Measurements from ENCODE around the gene RAD23A. TPM values are rescaled to one million over a fixed set of nuclear protein-coding genes. Genes with fewer than 3 reads are reported as not detected.
"Not testable (repeated sequence)": the region's sequence is repeated elsewhere in the genome, so short reads cannot be mapped to it uniquely, and the experiment has no call there.

The RAD23A gene
- polyA plus RNA-seq, 3 donors from 2014 or later = 68.9 to 121 (median 69.4) TPM

DNA sequence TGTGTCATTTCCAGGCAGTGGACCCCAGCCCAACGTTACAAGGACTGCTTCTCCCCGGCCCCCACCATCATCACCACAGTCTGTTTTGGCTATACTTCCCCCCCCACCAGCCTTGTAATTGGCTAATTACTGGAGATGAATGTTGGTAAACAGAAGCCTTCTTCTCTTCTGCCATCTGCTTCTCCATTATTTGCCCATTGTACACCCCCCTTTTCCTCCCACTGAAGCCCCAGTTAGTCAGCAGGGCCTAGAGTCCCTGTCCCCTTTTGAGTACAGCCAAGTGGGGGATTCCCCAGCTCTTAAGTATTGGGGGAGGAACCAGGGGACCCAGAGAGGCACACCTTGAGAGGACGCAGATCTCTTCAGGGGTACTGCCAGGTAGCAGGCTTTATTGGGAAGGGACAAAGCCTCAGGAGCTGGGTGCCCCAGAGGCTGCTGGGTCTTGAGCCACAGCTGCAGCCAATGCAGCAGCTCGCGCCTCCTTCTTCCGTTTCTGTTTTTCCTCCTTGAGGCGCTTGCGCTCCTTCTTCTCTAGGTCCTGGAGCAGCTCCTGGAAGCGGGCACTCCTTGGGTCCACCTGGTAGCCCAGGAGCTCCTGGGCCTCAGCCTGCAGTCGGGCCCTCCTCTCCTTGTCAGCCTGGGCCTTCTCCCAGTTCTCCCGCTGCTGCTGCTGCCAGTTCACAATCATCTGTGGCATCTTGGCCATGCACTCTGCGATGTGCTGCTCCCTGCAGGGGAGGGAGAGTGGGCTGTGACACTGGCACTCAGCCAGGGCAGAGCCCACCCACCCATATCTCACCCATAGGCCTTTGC is 8.3 kb downstream of the RAD23A start:
- Mint-ChIP-seq H3K9me3 (no peaks in the 10 kb centered on the region), H3K27ac (peak overlapping the region; percentile 7 to 82 (median 45)), H3K27me3 (ENCODE audit: low read depth in 3 of 3) (peaks cover 3 to 8% (median 5%) of the 10 kb centered on the region in 3 donors), H3K4me3 (peak overlapping the region in 3 of 5 donors; percentile 13 to 59 (median 29)), H3K4me1 (peaks cover 27 to 32% of the 10 kb centered on the region in 2 donors), H3K36me3 (peaks cover 0 to 8% (median 7%) of the 10 kb centered on the region in 3 donors)
- no peak for DNase-seq

DNA sequence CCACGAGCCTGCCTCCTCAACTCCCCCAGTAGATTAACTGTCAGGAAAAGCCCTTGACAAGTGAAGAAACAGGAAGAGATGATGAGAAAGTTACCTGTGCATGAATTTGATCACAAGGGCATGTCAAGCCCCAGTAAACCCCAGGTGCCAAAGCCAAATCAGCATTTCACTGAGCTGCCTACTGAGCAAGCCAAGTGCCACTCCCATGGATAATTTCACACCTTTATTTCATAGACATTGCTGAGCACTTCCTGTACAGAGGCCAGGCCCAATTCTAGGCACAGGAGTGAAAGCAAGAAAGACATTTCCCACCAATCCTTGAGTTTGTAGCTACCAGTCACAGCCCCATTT is 8.9 kb downstream of the RAD23A start:
- H3K36me3 Mint-ChIP-seq = peaks cover 0 to 8% (median 7%) of the 10 kb centered on the region in 3 donors
- H3K4me3 Mint-ChIP-seq = peak overlapping the region in 3 of 5 donors; percentile 23 to 59 (median 29)
- DNase-seq = no peak
- peaks cover 27 to 31% of the 10 kb centered on the region in 2 donors for H3K4me1 Mint-ChIP-seq
- H3K9me3 Mint-ChIP-seq = no peaks in the 10 kb centered on the region
- peaks cover 3 to 8% (median 5%) of the 10 kb centered on the region in 3 donors for H3K27me3 Mint-ChIP-seq (ENCODE audit: low read depth in 3 of 3)
- H3K27ac Mint-ChIP-seq = peak overlapping the region in 5 of 6 donors; percentile 7 to 82 (median 41)

DNA sequence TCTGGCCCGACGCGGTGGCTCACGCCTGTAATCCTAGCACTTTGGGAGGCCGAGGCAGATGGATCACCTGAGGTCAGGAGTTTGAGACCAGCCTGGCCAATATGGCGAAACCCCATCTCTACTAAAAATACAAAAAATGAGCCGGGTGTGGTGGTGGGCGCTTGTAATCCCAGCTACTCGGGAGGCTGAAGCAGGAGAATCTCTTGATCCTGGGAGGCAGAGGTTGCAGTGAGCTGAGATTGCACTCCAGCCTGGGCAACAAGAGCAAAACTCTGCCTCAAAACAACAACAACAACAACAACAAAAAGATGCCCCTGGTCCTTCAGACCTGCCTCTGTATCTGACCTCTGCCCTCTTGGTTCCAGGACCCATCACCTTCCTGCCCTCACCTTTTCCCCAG is 9.9 kb downstream of the RAD23A start:
- H3K27ac Mint-ChIP-seq = peak overlapping the region; percentile 79 to 94 (median 86)
- H3K4me3 Mint-ChIP-seq = peak overlapping the region; percentile 77 to 89 (median 82)
- H3K9me3 Mint-ChIP-seq; H3K36me3 Mint-ChIP-seq; H3K27me3 Mint-ChIP-seq (ENCODE audit: low read depth in 3 of 3); DNase-seq: not testable (repeated sequence)
- peaks cover 25 to 27% of the 10 kb centered on the region in 2 donors for H3K4me1 Mint-ChIP-seq

DNA sequence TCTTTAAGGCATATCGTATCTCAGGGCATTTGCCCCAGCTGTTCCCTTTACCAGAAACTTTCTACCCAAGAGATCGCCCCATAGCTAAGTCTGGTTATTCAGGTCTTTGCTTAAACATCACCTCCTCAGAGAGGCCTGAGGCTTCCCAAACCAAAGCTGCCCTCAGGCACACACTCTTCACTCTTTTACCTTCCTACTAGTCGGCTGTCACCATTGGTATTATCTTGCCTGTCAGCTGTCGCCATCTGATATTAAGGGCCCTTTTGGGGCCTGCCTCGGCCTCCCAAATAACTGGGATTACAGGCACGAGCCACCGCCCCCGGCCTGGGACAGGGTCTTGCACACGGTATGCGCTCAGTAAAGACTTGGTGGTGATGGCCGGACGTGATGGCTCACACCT is 10.3 kb downstream of the RAD23A start:
- DNase-seq = no peak
- H3K4me1 Mint-ChIP-seq = peaks cover 25 to 27% of the 10 kb centered on the region in 2 donors
- H3K9me3 Mint-ChIP-seq = no peaks in the 10 kb centered on the region
- peaks cover 3 to 10% (median 5%) of the 10 kb centered on the region in 3 donors for H3K27me3 Mint-ChIP-seq (ENCODE audit: low read depth in 3 of 3)
- peak overlapping the region; percentile 77 to 89 (median 82) for H3K4me3 Mint-ChIP-seq
- peaks cover 0 to 6% (median 0%) of the 10 kb centered on the region in 3 donors for H3K36me3 Mint-ChIP-seq
- peak overlapping the region; percentile 79 to 94 (median 86) for H3K27ac Mint-ChIP-seq

DNA sequence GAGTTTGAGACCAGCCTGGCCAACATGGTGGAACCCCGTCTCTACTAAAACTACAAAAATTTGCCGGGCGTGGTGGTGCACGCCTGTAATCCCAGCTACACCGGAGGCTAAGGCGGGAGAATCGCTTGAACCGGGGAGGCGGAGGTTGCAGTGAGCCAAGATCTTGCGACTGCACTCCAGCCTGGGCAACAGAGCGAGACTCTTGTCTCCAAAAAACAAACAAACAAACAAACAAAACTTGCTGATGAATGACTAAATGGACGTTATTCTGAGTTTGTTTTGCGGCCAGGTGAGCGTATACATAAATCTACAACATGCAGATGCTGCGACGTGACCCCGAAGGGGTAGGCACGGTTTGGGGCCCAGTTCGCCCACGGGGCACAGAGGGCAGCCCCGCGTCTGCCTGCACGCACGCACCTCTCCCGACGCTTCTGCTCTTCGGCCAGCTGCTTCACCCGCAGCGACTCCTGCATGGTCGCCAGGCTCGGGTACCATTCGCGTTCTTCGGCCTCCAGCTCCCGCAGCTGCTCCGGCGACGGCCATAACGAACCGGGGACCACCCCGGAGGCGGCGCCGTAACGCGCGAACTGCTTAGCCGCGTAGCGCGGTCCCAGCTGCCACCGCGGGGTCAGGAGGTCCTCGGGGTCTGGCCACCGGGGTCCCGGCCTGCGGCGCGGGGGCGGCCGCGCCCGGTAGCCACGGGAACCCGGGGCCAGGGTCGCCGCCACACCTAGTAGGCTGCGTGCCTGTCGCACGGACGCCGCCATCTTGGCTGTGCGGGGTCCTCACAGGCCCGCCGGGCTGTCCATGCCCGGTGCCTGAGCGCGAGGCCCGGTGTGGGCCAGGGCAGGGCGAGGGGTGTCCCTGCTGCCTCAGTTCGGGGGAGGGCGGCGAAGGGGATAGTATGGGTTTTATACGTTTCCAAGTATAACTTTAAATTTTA is 11.1 kb downstream of the RAD23A start, which contains the start of gene GADD45GIP1:
TSS of gene GADD45GIP1 (minus strand) at position 778 of the 943 bp plus-strand sequence. CDS start at position 767, 11 bp downstream.
- Mint-ChIP-seq H3K4me1 (peaks cover 25% of the 10 kb centered on the region in 2 donors), H3K9me3 (no peaks in the 10 kb centered on the region), H3K27ac (peak within 1 kb of the TSS; percentile 79 to 94 (median 93)), H3K36me3 (no peaks in the 10 kb centered on the region), H3K27me3 (ENCODE audit: low read depth in 3 of 3) (peaks cover 0 to 8% (median 5%) of the 10 kb centered on the region in 3 donors), H3K4me3 (peak within 1 kb of the TSS; percentile 88 to 91 (median 90))
- DNase-seq = peak; percentile 77 to 80 (median 77)

DNA sequence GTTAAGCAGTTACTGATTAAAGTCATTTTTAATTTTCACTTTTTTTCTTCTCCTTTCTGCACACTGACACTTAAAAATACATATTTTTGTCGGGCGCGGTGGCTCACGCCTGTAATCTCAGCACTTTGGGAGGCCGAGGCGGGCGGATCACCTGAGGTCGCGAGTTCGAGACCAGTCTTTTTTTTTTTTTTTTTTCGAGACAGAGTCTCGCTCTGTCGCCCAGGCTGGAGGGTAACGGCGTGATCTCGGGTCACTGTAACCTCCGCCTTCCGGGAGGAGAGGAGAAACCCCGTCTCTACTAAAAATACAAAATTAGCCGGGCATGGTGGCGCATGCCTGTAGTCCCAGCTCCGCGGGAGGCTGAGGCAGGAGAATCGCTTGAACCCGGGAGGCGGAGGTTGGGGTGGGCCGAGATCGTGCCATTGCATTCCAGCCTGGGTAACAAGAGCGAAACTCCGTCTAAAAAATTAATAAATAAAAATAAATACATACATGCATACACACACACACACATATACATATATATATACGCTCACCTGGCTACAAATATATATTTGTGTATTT is 11.8 kb downstream of the RAD23A start:
- H3K4me1 Mint-ChIP-seq = peaks cover 25% of the 10 kb centered on the region in 2 donors
- DNase-seq; H3K9me3 Mint-ChIP-seq; H3K27me3 Mint-ChIP-seq (ENCODE audit: low read depth in 3 of 3); H3K36me3 Mint-ChIP-seq: not testable (repeated sequence)
- peak overlapping the region; percentile 88 to 91 (median 90) for H3K4me3 Mint-ChIP-seq
- H3K27ac Mint-ChIP-seq = peak overlapping the region; percentile 79 to 93 (median 92)

DNA sequence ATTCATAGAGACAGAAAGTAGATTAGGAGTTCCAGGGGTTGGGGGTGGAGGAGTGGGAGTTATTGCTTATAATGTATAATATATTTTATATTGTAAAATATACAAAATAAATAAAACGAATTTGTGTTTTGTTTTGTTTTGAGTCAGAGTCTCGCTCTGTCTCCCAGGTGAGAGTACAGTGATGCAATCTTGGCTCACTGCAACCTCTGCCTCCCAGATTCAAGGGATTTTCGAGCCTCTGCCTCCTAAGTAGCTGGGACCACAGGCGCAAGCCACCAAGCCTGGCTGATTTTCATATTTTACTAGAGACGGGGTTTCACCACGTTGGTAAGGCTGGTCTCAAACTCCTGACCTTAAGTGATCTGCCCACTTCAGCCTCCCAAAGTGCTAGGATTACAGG is 13.8 kb downstream of the RAD23A start:
- no peaks in the 10 kb centered on the region for H3K36me3 Mint-ChIP-seq
- H3K27ac Mint-ChIP-seq = no peak overlapping the region
- H3K4me1 Mint-ChIP-seq = peaks cover 21 to 22% of the 10 kb centered on the region in 2 donors
- no peak for DNase-seq
- peaks cover 0 to 9% (median 4%) of the 10 kb centered on the region in 3 donors for H3K27me3 Mint-ChIP-seq (ENCODE audit: low read depth in 3 of 3)
- no peak overlapping the region for H3K4me3 Mint-ChIP-seq
- H3K9me3 Mint-ChIP-seq = no peaks in the 10 kb centered on the region

DNA sequence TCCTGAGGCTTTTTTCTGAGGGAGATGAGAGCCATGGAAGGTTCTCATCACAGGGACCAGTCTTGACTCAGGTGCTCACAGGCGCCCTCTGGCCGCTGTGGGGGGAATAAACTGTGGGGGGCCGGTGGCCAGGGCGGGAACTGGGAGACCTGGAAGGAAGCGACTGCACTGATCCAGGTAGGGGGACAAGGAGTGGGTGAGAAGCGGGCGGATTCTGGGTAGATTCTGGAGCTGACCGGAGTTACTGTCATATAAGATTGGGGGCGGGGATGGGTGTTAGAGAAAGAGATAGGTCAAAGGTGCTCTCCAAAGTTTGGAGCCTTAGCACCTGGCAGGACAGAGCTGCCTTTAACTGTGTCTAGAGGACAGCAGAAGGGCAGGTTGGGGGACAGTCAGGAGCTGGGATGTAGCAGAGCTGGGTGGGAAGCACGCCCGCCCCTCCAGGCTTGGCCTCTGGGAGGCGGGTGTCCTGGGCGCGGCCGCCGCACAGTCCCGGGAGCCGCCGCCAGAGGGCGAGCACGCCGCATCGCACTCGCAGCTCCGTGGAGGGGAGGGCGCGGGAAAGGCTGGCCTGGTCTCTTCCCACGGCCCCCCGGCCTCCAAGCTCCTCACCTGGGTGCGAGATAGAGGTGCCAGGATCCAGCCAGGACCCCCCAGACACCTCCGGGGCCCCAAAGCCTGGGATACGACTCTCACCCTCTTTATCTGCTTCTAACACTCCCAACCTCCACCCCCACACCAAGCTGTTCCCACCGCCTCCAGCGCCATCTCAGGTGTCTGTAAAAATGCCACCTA is 19.6 kb downstream of the RAD23A start:
- Mint-ChIP-seq H3K4me1 (peaks cover 6 to 11% of the 10 kb centered on the region in 2 donors), H3K27ac (peak overlapping the region in 5 of 6 donors; percentile 63 to 83 (median 80)), H3K27me3 (ENCODE audit: low read depth in 3 of 3) (peaks cover 0 to 5% (median 0%) of the 10 kb centered on the region in 3 donors), H3K36me3 (no peaks in the 10 kb centered on the region), H3K9me3 (no peaks in the 10 kb centered on the region), H3K4me3 (peak overlapping the region; percentile 87 to 96 (median 92))
- DNase-seq = peak; percentile 75 to 79 (median 77)

DNA sequence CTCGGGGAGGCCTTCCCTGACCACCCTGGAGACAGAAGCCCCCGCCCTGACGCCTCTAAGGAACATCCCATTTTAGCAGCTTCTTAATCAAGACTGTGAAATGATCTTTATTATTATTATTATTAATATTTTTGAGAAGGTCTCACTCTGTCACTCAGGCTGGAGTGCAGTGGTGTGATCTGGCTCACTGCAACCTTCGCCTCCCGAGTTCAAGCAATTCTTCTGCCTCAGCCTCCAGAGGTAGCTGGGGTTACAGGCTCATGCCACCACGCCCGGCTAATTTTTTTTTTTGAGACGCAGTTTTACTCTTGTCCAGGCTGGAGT is 20.1 kb downstream of the RAD23A start:
- no peak for DNase-seq
- H3K27ac Mint-ChIP-seq = peak overlapping the region in 2 of 6 donors; percentile 81 to 83
- H3K9me3 Mint-ChIP-seq = no peaks in the 10 kb centered on the region
- H3K36me3 Mint-ChIP-seq = no peaks in the 10 kb centered on the region
- H3K4me3 Mint-ChIP-seq = peak overlapping the region; percentile 40 to 70 (median 65)
- H3K27me3 Mint-ChIP-seq (ENCODE audit: low read depth in 3 of 3) = peaks cover 0 to 4% (median 0%) of the 10 kb centered on the region in 3 donors
- H3K4me1 Mint-ChIP-seq = peaks cover 6 to 11% of the 10 kb centered on the region in 2 donors

DNA sequence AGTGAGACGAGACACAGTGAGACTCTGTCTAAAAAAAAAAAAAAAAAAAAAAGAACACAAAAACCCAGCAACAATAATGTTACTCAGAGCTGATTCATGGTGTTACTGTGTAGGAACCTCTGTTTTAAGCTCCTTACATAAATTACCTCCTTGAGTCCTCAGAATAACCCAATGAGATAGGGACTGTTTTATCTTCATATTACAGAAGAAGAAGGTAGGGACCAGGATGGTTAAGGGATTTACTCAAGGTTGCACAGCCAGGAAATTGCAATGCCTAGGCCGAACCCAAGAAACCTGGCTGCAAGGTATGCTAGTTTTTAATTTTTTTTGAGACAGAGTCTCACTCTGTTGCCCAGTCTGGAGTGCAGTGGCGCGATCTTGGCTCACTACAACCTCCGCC is 22.2 kb downstream of the RAD23A start:
- Mint-ChIP-seq H3K27ac (no peak overlapping the region), H3K4me3 (no peak overlapping the region), H3K4me1 (peaks cover 6 to 11% of the 10 kb centered on the region in 2 donors), H3K36me3 (no peaks in the 10 kb centered on the region), H3K27me3 (ENCODE audit: low read depth in 3 of 3) (peaks cover 0 to 2% (median 1%) of the 10 kb centered on the region in 3 donors), H3K9me3 (no peaks in the 10 kb centered on the region)
- no peak for DNase-seq

DNA sequence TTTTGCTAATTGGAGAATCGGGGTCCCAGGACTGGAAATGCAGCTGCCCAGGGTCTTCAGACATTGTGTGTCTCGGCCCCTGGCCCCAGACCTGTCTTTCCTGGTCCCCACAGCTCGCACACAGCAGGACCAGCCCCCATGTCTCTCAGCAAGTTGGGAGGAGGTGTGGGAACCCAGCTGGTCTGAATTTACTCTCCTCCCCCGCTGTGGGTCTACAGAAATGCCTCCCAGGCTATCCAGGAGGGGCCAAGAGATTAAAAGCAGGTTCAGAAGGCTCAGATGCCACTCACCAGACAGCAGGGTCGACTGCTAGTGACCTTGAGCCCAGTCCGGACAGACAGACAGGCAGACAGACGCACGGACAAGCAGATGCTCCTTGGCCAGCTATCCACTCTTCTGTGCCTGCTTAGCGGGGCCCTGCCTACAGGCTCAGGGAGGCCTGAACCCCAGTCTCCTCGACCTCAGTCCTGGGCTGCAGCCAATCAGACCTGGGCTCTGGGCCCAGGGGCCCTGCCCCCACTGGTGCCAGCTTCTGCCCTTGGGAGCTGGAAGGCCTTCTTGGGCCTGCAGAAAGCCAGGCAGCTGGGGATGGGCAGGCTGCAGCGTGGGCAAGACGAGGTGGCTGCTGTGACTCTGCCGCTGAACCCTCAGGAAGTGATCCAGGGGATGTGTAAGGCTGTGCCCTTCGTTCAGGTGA is 23.8 kb downstream of the RAD23A start, which contains the start of gene DAND5:
TSS of gene DAND5 (plus strand) at position 285 of the 697 bp plus-strand sequence. CDS start at position 370, 85 bp downstream.
- Mint-ChIP-seq H3K4me3 (no peak within 1 kb of the TSS), H3K27ac (no peak within 1 kb of the TSS), H3K9me3 (no peaks in the 10 kb centered on the region), H3K27me3 (ENCODE audit: low read depth in 3 of 3) (peaks cover 0 to 2% (median 1%) of the 10 kb centered on the region in 3 donors), H3K4me1 (peaks cover 6 to 11% of the 10 kb centered on the region in 2 donors), H3K36me3 (no peaks in the 10 kb centered on the region)
- DNase-seq = no peak

Data from immature natural killer cell (primary cell).